HCT116 (cell line): ENCODE results near the gene NTMT2. TPM values are rescaled to one million over a fixed set of nuclear protein-coding genes. Genes with fewer than 3 reads are reported as not detected.

Source experiments
- ATAC-seq: fragments of 200-7000 bp; cut with Tn5 transposase; 2 replicates; pipeline ENCODE4 v1.9.1; 2020; ENCODE audit warnings: mild to moderate bottlenecking, moderate library complexity
- BruUV-seq: library from RNA; stranded (reverse); fragments of 400-500 nt; replicated peaks from 2 replicates; lab custom pipeline; 2021; lab: Mats Ljungman, UMichigan
- CTCF ChIA-PET: fragments of 300-600 bp; sonication (Branson Sonifier 250); formaldehyde crosslinking; loops from one replicate; lab custom pipeline; 2021; ENCODE audit warnings: antibody characterized with exemption; lab: Charles Lee
- POLR2A ChIA-PET: fragments of 300-600, 350-600 bp; sonication (Branson Sonifier 250); formaldehyde crosslinking; loops from one replicate; lab custom pipeline; 2021; ENCODE audit warnings: antibody characterized with exemption; lab: Charles Lee
- RAD21 ChIA-PET, 2 experiments: fragments of 300-600 bp; sonication (Branson Sonifier 250); formaldehyde crosslinking; loops; one replicate each; lab custom pipeline; 2023; ENCODE audit warnings: low total read pairs in 2 of 2; ENCODE audit not compliant: uncharacterized antibody in 2 of 2, unreplicated experiment in 2 of 2, low non-redundant PET in 1 of 2; lab: Charles Lee
- DNase-seq: peaks from one replicate; pipeline ENCODE4 v3.0.0-alpha.2; 2010; ENCODE audit warnings: low read depth, low spot score
- H2AFZ ChIP-seq: fragments of 200-600 bp; shearing (Covaris generic), sonication (generic); 2 replicates; pipeline ENCODE4 v1.6.1; 2017; ENCODE audit warnings: low read depth, mixed run types, mixed read lengths, antibody characterized with exemption, low read length; ENCODE audit not compliant: poor library complexity, severe bottlenecking
- H3K27ac ChIP-seq: 2 replicates; pipeline ENCODE4 v1.5.1; 2012; ENCODE audit warnings: low read depth, low read length
- H3K27me3 ChIP-seq: fragments of 200-600 bp; sonication (generic); 2 replicates; pipeline ENCODE4 v1.6.1; 2016; ENCODE audit warnings: mixed run types, low read length, mixed read lengths; ENCODE audit not compliant: insufficient read depth
- H3K36me3 ChIP-seq, 2 experiments: fragments of 200-500 bp in 1 of 2; fragments of 200-600 bp in 1 of 2; sonication (Bioruptor generic) in 1 of 2; sonication (generic) in 1 of 2; 2 replicates each; pipeline versions ENCODE4 v1.5.1 to v1.6.1; 2014 to 2016; ENCODE audit warnings: low read length in 2 of 2, inconsistent platforms in 1 of 2, mixed read lengths in 1 of 2, mixed run types in 1 of 2; ENCODE audit not compliant: insufficient read depth in 2 of 2, control insufficient read depth in 1 of 2
- H3K4me1 ChIP-seq, 2 experiments: fragments of 200-600 bp in 1 of 2; sonication (generic) in 1 of 2; 2 replicates each; pipeline versions ENCODE4 v1.5.1 to v1.6.1; 2012 to 2017; ENCODE audit warnings: low read length in 2 of 2, inconsistent platforms in 1 of 2, mild to moderate bottlenecking in 1 of 2, mixed read lengths in 1 of 2, mixed run types in 1 of 2, moderate library complexity in 1 of 2; ENCODE audit not compliant: insufficient read depth in 2 of 2, control insufficient read depth in 1 of 2
- H3K4me2 ChIP-seq: fragments of 200-600 bp; sonication (generic); 2 replicates; pipeline ENCODE4 v1.6.1; 2017; ENCODE audit warnings: mixed run types, low read length, mixed read lengths
- H3K4me3 ChIP-seq, 2 experiments: fragments of 200-600 bp in 1 of 2; sonication (generic) in 1 of 2; replicated peaks in 1 of 2; 2 replicates each; pipeline ENCODE4 v1.5.1; 2011 to 2016; ENCODE audit warnings: low read length in 2 of 2, control low read depth in 1 of 2, low read depth in 1 of 2, mild to moderate bottlenecking in 1 of 2, mixed read lengths in 1 of 2, mixed run types in 1 of 2
- H3K79me2 ChIP-seq: fragments of 200-600 bp; sonication (generic); 2 replicates; pipeline ENCODE4 v1.6.1; 2017; ENCODE audit warnings: mild to moderate bottlenecking, mixed run types, low read length, moderate library complexity, mixed read lengths; ENCODE audit not compliant: insufficient read depth
- H3K9ac ChIP-seq: fragments of 200-600 bp; sonication (generic); 2 replicates; pipeline ENCODE4 v1.6.1; 2016; ENCODE audit warnings: low read length, mixed read lengths
- H3K9me2 ChIP-seq: fragments of 200-600 bp; sonication (generic), shearing (Covaris generic); 2 replicates; pipeline ENCODE4 v1.6.1; 2017; ENCODE audit warnings: mixed run types, mild to moderate bottlenecking, moderate library complexity; ENCODE audit not compliant: insufficient read depth
- H3K9me3 ChIP-seq, 2 experiments: fragments of 200-500 bp in 1 of 2; fragments of 200-600 bp in 1 of 2; sonication (Bioruptor generic) in 1 of 2; sonication (generic) in 1 of 2; 2 replicates each; pipeline ENCODE4 v1.6.1; 2014 to 2017; ENCODE audit warnings: low read length in 2 of 2, mixed read lengths in 2 of 2, inconsistent platforms in 1 of 2, low read depth in 1 of 2, mild to moderate bottlenecking in 1 of 2, mixed run types in 1 of 2, moderate library complexity in 1 of 2; ENCODE audit not compliant: control insufficient read depth in 1 of 2, insufficient read depth in 1 of 2
- H4K20me1 ChIP-seq: fragments of 200-600 bp; sonication (generic), shearing (Covaris generic); 2 replicates; pipeline ENCODE4 v1.6.1; 2017; ENCODE audit warnings: mixed run types, mild to moderate bottlenecking, moderate library complexity; ENCODE audit not compliant: insufficient read depth
- CBX3 ChIP-seq: IDR thresholded peaks from 2 replicates; pipeline ENCODE4 v1.6.1; 2012; ENCODE audit warnings: low read depth
- EGR1 ChIP-seq: IDR thresholded peaks from 2 replicates; pipeline ENCODE4 v1.6.1; 2012; ENCODE audit warnings: low read depth
- FOSL1 ChIP-seq: IDR thresholded peaks from 2 replicates; pipeline ENCODE4 v1.6.1; 2012; ENCODE audit warnings: low read depth
- JUND ChIP-seq: IDR thresholded peaks from 2 replicates; pipeline ENCODE4 v1.6.1; 2012
- POLR2A ChIP-seq: IDR thresholded peaks from 2 replicates; pipeline ENCODE4 v1.7.0; 2011; ENCODE audit warnings: borderline replicate concordance; ENCODE audit not compliant: insufficient read depth, insufficient read length; ENCODE audit errors: extremely low read depth
- RAD21 ChIP-seq: IDR thresholded peaks from 2 replicates; pipeline ENCODE4 v1.6.1; 2012; ENCODE audit warnings: low read depth, mild to moderate bottlenecking
- intact Hi-C: fragments of 100-400 bp; cut with micrococcal nuclease; formaldehyde crosslinking; loops from 2 replicates; pipeline ENCODE4 v1.10.0; 2022
- microRNA-seq: library from miRNA; unstranded; fragments of <30 nt; microRNA quantifications from one replicate; pipeline ENCODE4, GENCODE V29; 2016; ENCODE audit warnings: borderline number of aligned reads
- total RNA-seq: library from RNA; stranded (reverse); gene quantifications from one replicate; pipeline ENCODE4 v1.2.1, GENCODE V29; 2021; ENCODE audit not compliant: unreplicated experiment
- TF ChIP-seq, protein P1 (sequence below): IDR thresholded peaks from 2 replicates; pipeline ENCODE4 v1.6.1; 2011; ENCODE audit warnings: mild to moderate bottlenecking, low read length, moderate library complexity; ENCODE audit not compliant: insufficient replicate concordance; ENCODE audit errors: extremely low read depth
- TF ChIP-seq, protein P2 (sequence below): IDR thresholded peaks from 2 replicates; pipeline ENCODE4 v1.6.1; 2012
- TF ChIP-seq, protein P3 (sequence below): IDR thresholded peaks from 2 replicates; pipeline ENCODE4 v1.6.1; 2012

NTMT2 gene
- total RNA-seq, 1 experiment from 2014 or later = not detected

- Histone ChIP-seq H2AFZ (no peak overlapping the region), H3K9ac (no peak overlapping the region), H3K27me3 (no peaks in the 10 kb centered on the region), H3K9me2 (no peaks in the 10 kb centered on the region), H3K4me2 (no peak overlapping the region), H3K4me1 (no peaks in the 10 kb centered on the region), H3K9me3 (no peaks in the 10 kb centered on the region), H3K4me3 (no peak overlapping the region), H4K20me1 (no peaks in the 10 kb centered on the region), H3K36me3 (no peaks in the 10 kb centered on the region), H3K27ac (no peak overlapping the region), H3K79me2 (no peaks in the 10 kb centered on the region)
- no peak for DNase-seq
- ChIA-PET RAD21 (no interaction called here), CTCF (no interaction called here), POLR2A (no interaction called here)
- TF ChIP-seq, protein P1, sequence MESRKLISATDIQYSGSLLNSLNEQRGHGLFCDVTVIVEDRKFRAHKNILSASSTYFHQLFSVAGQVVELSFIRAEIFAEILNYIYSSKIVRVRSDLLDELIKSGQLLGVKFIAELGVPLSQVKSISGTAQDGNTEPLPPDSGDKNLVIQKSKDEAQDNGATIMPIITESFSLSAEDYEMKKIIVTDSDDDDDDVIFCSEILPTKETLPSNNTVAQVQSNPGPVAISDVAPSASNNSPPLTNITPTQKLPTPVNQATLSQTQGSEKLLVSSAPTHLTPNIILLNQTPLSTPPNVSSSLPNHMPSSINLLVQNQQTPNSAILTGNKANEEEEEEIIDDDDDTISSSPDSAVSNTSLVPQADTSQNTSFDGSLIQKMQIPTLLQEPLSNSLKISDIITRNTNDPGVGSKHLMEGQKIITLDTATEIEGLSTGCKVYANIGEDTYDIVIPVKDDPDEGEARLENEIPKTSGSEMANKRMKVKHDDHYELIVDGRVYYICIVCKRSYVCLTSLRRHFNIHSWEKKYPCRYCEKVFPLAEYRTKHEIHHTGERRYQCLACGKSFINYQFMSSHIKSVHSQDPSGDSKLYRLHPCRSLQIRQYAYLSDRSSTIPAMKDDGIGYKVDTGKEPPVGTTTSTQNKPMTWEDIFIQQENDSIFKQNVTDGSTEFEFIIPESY = no peak
- TF ChIP-seq FOSL1 (no peak), RAD21 (no peak), JUND (no peak), CBX3 (no peak), POLR2A (no peak), EGR1 (no peak)
- TF ChIP-seq, protein P2, sequence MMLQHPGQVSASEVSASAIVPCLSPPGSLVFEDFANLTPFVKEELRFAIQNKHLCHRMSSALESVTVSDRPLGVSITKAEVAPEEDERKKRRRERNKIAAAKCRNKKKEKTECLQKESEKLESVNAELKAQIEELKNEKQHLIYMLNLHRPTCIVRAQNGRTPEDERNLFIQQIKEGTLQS = no peak
- TF ChIP-seq, protein P3, sequence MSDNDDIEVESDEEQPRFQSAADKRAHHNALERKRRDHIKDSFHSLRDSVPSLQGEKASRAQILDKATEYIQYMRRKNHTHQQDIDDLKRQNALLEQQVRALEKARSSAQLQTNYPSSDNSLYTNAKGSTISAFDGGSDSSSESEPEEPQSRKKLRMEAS = no peak
- intact Hi-C loops = no loop called here
- no TSS peak for BruUV-seq
- no peak for ATAC-seq
Observed at GRCh38 chr1:170218257-170218650, 72.5 kb downstream of the NTMT2 start.

Small RNAs within 50 kb of the gene (microRNA-seq; reads per million reads assigned to microRNA genes)
- gene MIR3119-1 (not detected), gene MIR3119-2 (not detected)

Other genes with a start within 250 kb of the NTMT2 start
- 10.8 TPM for gene KIFAP3, start 71.3 kb upstream of the NTMT2 start, total RNA-seq